ENCODE measurements around the gene MRPL36.

DNA sequence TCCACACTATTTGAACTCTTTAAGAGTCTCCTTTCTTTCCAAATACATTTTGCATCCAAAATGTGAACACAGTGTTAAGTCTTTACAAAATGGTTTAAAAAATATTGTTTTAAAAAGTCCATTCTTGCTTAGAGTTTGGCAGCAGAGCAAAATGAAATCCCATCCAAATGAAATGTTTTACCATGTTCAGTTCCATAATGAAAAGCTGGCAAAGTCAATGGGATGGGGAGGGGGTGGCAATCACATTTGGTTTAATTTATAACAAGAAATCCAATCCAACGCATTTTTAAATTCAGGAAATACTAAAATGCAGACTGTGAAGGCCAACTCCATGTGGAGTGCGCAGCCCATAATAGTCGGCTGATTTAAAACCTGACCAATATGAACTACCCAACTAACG is 39.4 kb downstream of the MRPL36 start:
- TF ChIP-seq CTCF (IDR thresholded peaks at IDR 0.05; ENCODE audit: low read depth, low read length) (no peak), EZH2phosphoT487 (IDR thresholded peaks at IDR 0.05; ENCODE audit: low read depth) (no peak)

All from OCI-LY3 (cell line).